Measurements from ENCODE around the gene SPATA17. TPM values are rescaled to one million over a fixed set of nuclear protein-coding genes. Genes with fewer than 3 reads are reported as not detected.

Gene SPATA17
- polyA plus RNA-seq, 1 of the 3 experiments (the other 2 are of a cell fraction) = 1.2 TPM

DNA sequence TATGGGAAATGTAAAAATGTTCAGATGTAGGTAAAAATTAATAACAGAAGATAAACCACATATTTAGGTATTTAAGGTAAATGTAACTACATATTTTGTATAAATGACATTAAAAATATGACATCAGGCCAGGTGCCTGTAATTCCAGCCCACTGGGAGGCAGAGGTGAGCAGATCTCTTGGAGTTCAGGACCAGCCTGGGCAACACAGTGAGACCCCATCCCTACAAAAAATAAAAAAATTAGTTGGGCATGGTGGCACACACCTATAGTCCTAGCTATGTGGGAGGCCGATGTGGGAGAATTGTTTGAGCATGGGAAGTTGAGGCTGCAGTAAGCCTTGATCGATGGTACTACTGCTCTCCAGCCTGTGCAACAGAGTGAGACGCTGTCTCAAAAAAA is 216.5 kb downstream of the SPATA17 start:
- CTCF ChIA-PET = interaction anchor here (1.0 to 2.0 kb wide), 2 partner anchors 9 to 13 kb away, joined by 4 to 6 read pairs; no protein-coding TSS in a partner anchor
- POLR2A ChIA-PET = no interaction called here
- no peaks in the 10 kb centered on the region for H3K9me3 ChIP-seq

DNA sequence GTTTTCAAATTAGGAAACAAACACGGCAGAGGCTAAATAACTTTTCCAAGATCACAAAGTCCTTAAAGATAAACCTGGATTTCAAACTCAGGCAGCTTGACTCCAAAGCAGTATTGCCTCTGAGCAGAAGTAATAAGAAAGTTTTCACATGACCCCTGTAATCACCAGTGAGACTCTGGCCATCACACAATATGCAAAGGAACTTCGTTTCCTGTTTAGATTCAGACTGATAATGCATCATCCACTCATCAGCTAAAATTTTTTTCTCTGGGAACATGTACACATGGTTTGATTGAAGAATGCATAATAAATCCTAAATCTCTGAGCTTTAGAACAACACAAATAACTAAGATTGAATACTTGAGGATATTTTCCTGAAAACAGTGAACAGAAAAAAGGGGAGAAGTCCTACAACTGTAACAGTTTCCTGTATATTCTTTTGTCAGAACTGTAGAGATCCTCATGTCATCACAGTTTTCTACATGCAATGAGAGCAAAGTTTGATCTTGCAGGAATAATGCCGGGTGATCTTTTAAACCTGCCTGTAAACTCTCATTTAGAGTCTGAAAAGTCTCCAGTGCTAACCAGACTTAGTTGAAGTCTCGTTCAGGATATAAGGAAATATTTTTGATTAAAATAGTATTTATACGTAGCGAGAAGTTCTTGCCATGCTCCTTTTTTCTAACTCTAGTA is 225.3 kb downstream of the SPATA17 start:
- WGBS (ENCODE audit: low lambda C conversion rate) = 69% methylated on average over 6 of the region's 6 CpGs
- H3K9ac ChIP-seq = peak overlapping the region; percentile 11; the same call in 1 of the 2 replicates
- TF ChIP-seq, protein P1, sequence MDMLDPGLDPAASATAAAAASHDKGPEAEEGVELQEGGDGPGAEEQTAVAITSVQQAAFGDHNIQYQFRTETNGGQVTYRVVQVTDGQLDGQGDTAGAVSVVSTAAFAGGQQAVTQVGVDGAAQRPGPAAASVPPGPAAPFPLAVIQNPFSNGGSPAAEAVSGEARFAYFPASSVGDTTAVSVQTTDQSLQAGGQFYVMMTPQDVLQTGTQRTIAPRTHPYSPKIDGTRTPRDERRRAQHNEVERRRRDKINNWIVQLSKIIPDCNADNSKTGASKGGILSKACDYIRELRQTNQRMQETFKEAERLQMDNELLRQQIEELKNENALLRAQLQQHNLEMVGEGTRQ (IDR thresholded peaks at IDR 0.05; ENCODE audit: borderline replicate concordance, low read depth, low read length) = no peak
- no peak for TF ChIP-seq MXI1 (IDR thresholded peaks at IDR 0.05; ENCODE audit: low read depth, low read length)
- TF ChIP-seq, protein P2, sequence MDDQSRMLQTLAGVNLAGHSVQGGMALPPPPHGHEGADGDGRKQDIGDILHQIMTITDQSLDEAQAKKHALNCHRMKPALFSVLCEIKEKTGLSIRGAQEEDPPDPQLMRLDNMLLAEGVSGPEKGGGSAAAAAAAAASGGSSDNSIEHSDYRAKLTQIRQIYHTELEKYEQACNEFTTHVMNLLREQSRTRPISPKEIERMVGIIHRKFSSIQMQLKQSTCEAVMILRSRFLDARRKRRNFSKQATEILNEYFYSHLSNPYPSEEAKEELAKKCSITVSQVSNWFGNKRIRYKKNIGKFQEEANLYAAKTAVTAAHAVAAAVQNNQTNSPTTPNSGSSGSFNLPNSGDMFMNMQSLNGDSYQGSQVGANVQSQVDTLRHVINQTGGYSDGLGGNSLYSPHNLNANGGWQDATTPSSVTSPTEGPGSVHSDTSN (IDR thresholded peaks at IDR 0.05) = peak; percentile 20; the same call in 1 of the 2 replicates
- peaks cover 17% of the 10 kb centered on the region for H3F3A ChIP-seq (replicated peaks; ENCODE audit: insufficient read depth)
- no peaks in the 10 kb centered on the region for H3K27me3 ChIP-seq (ENCODE audit: insufficient read depth)
- ChIA-PET POLR2A (no interaction called here), CTCF (interaction anchor here (0.6 to 1.5 kb wide), 3 partner anchors 9 to 314 kb away, joined by 3 to 4 read pairs (median 3); no protein-coding TSS in a partner anchor)
- peak overlapping the region; percentile 73 to 93 for H3K27ac ChIP-seq (ENCODE audit: low read depth in 2 of 2, low read length in 1 of 2)
- peak overlapping the region; percentile 20; the same call in 1 of the 2 replicates for H2AFZ ChIP-seq (ENCODE audit: low read depth)
- no peak overlapping the region; a peak in 1 of 4 replicates for H3K4me3 ChIP-seq (ENCODE audit: low read depth in 2 of 2, low read length in 1 of 2)
- peaks cover 12% of the 10 kb centered on the region; the same call in 1 of the 2 replicates for H3K9me3 ChIP-seq
- no peaks in the 10 kb centered on the region for H4K20me1 ChIP-seq (ENCODE audit: insufficient read depth)
- peaks cover 7 to 11% of the 10 kb centered on the region in 2 experiments; a peak in 2 of 4 replicates for H3K4me1 ChIP-seq (ENCODE audit: control insufficient read depth in 1 of 2, insufficient read depth in 2 of 2, low read depth in 1 of 2, low read length in 1 of 2)
- H3K9me2 ChIP-seq = no peaks in the 10 kb centered on the region
- no peaks in the 10 kb centered on the region for H3K36me3 ChIP-seq (replicated peaks in 1 of 2; ENCODE audit: control insufficient read depth in 1 of 2, insufficient read depth in 2 of 2, low read length in 1 of 2)
- no peak for DNase-seq
- H3K4me2 ChIP-seq = peak overlapping the region; percentile 55; the same call in 1 of the 2 replicates
- no peaks in the 10 kb centered on the region for H3K79me2 ChIP-seq (ENCODE audit: insufficient read depth)

More for the DNA sequence above, 216.5 kb downstream of the SPATA17 start:
- TF ChIP-seq CHD2 (IDR thresholded peaks at IDR 0.05; ENCODE audit: low read length, partially characterized antibody) (no peak), GATA2 (CRISPR knock-in tag; IDR thresholded peaks at IDR 0.05) (no peak), YY1 (IDR thresholded peaks at IDR 0.05; ENCODE audit: low read depth) (no peak), RXRA (IDR thresholded peaks at IDR 0.05; ENCODE audit: borderline replicate concordance, low read depth) (no peak)
- H3K36me3 ChIP-seq (replicated peaks in 1 of 2; ENCODE audit: control insufficient read depth in 1 of 2, insufficient read depth in 2 of 2, low read length in 1 of 2) = no peaks in the 10 kb centered on the region
- no peaks in the 10 kb centered on the region for H3K9me2 ChIP-seq
- H4K20me1 ChIP-seq (ENCODE audit: insufficient read depth) = no peaks in the 10 kb centered on the region
- no peaks in the 10 kb centered on the region for H3K79me2 ChIP-seq (ENCODE audit: insufficient read depth)
- DNase-seq = no peak
- no peak overlapping the region for H3K27ac ChIP-seq (ENCODE audit: low read depth in 2 of 2, low read length in 1 of 2)
- H3K4me2 ChIP-seq = no peak overlapping the region
- H3K27me3 ChIP-seq (ENCODE audit: insufficient read depth) = no peaks in the 10 kb centered on the region
- H3K4me1 ChIP-seq (ENCODE audit: control insufficient read depth in 1 of 2, insufficient read depth in 2 of 2, low read depth in 1 of 2, low read length in 1 of 2) = no peaks in the 10 kb centered on the region
- no peak overlapping the region for H3K9ac ChIP-seq
- no peak overlapping the region for H2AFZ ChIP-seq (ENCODE audit: low read depth)
- H3F3A ChIP-seq (replicated peaks; ENCODE audit: insufficient read depth) = no peaks in the 10 kb centered on the region
- whole genome bisulfite sequencing (ENCODE audit: low lambda C conversion rate) = 90% methylated on average over 3 of the region's 3 CpGs
- no peak overlapping the region for H3K4me3 ChIP-seq (ENCODE audit: low read depth in 2 of 2, low read length in 1 of 2)
